Lower leg skin (tissue), 4 donors: Measurements from ENCODE around the gene ARNT2. TPM values are rescaled to one million over a fixed set of nuclear protein-coding genes. Genes with fewer than 3 reads are reported as not detected.

Experiments
- DNase-seq, 2 donors: peaks; one replicate each; pipeline ENCODE4 v3.0.0-alpha.2; 2019; ENCODE audit warnings: low spot score in 2 of 2
- H3K4me3 ChIP-seq: fragments of 200-600 bp; sonication (generic); 2 replicates; pipeline ENCODE4 v1.5.1; 2017; ENCODE audit warnings: mild to moderate bottlenecking, low read depth; ENCODE audit not compliant: poor library complexity, severe bottlenecking
- POLR2A ChIP-seq, 2 donors: fragments of 450-650 bp; IDR thresholded peaks; one replicate each; pipeline ENCODE4 v1.6.1; 2016 to 2017; ENCODE audit warnings: antibody characterized with exemption in 2 of 2, mild to moderate bottlenecking in 1 of 2, moderate library complexity in 1 of 2
- WGBS, 2 donors: methylation state at CpG; one replicate each; pipeline ENCODE4 v1.1.5; 2018; 5-methylcytosine and 5-hydroxymethylcytosine counted together
- intact Hi-C: fragments of 100-400 bp; cut with DNase I; formaldehyde crosslinking; loops from one replicate; pipeline ENCODE4 v1.15.0; 2023; ENCODE audit warnings: low total_unique reads
- total RNA-seq, 4 donors: library from RNA; depleted of rRNA; stranded (reverse); fragments of >200 nt; gene quantifications; one replicate each; pipeline ENCODE4 v1.1.0, GENCODE V29; 2016
- TF ChIP-seq, protein P1 (sequence below), 3 donors: fragments of 450-650 bp; IDR thresholded peaks; one replicate each; pipeline ENCODE4 v1.5.1; 2016; ENCODE audit warnings: antibody characterized with exemption in 3 of 3, mild to moderate bottlenecking in 3 of 3, moderate library complexity in 2 of 3

The ARNT2 gene
- total RNA-seq, 4 donors from 2014 or later = 1.7 to 8.7 (median 3.0) TPM

DNA sequence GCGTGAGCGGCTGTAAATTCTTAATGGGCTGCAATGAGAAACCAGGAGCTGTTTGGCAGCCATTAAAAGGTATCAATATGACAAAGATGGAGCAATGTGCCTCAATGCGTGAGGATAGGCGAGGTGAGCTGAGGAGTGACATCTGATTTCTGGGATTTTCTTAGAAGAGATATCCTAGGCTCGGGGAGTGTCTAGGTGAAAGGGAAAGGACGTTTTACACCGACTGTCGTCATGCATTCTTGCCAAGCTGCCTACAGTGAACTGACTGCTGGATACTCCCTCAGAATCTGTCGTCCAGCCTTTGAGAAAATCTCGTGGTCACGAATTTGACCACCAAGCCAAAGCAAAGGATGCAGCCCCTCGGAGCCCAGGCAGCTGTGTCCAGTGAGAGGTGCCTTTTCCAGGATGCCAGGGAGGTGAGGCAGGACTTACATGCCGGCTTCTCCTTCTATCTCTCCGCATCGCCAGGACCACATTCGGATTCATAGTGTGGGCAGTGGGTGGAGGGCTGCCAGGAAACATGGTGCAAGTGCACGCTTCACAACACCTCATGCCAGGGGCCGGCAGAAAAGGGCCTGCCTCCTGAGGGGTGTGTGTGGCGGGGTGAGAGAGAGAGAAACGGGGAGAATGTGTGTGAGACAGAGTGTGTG lies 210.7 kb downstream of the ARNT2 start:
- peak in 1 of 2 donors; percentile 81 for DNase-seq
- WGBS, 2 donors = 86 to 92% methylated on average over 20 of the region's 20 CpGs
- TF ChIP-seq, protein P1, sequence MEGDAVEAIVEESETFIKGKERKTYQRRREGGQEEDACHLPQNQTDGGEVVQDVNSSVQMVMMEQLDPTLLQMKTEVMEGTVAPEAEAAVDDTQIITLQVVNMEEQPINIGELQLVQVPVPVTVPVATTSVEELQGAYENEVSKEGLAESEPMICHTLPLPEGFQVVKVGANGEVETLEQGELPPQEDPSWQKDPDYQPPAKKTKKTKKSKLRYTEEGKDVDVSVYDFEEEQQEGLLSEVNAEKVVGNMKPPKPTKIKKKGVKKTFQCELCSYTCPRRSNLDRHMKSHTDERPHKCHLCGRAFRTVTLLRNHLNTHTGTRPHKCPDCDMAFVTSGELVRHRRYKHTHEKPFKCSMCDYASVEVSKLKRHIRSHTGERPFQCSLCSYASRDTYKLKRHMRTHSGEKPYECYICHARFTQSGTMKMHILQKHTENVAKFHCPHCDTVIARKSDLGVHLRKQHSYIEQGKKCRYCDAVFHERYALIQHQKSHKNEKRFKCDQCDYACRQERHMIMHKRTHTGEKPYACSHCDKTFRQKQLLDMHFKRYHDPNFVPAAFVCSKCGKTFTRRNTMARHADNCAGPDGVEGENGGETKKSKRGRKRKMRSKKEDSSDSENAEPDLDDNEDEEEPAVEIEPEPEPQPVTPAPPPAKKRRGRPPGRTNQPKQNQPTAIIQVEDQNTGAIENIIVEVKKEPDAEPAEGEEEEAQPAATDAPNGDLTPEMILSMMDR (IDR thresholded peaks at IDR 0.05) = no peak
- TF ChIP-seq POLR2A (IDR thresholded peaks at IDR 0.05) = no peak
- intact Hi-C loops = no loop called here
- no peak overlapping the region for H3K4me3 ChIP-seq

DNA sequence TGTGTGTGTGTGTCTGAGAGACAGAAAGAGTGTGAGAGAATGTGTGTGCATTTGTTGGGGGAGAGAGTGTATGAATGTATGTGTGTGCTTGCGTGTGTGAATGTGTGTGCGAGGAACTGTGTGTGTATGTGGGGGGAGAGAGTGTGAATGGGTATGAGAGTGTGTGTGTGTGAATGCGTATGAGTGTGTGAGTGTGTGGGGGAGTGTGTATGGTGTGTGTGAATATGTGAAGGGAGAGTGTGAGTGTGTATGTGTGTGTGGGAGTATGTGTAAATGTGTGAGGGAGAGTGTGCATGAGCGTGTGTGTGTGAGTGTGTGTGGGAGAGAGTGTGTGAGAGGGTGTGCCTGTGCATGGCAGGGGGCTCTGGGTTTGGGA lies 211.2 kb downstream of the ARNT2 start:
- intact Hi-C loops = no loop called here
- TF ChIP-seq POLR2A (IDR thresholded peaks at IDR 0.05) = no peak
- TF ChIP-seq, protein P1 (IDR thresholded peaks at IDR 0.05) = no peak
- no peak overlapping the region for H3K4me3 ChIP-seq
- WGBS, 2 donors = 89 to 92% methylated on average over 4 of the region's 4 CpGs
- DNase-seq = no peak

DNA sequence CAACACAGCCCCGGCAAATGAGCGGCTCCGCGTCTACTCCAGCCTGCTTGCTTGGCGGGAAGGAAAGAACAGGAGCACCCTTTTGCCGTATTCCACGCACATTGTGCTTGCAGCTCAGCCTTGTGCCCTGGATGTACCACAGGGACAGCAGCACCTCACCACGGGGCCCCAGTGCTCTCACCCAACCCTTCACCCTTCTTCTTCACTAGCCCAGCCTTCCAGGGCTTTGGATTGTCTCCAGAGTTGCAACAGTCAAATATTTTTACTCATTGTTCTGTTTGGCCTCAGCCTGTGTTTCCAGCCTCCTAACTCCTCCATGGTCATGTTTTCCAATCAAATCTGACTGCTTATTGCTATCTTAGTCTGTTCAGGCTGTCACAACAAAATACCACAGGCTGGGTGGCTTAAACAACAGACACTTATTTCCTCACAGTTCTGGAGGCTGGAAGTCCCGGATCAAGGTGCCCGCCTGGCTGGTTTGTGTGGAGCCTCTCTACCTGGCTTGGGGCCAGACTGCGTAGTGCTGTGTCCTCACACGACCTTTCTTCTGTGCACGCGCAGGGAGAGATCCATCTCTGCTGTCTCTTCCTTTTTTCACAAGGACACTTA lies 211.7 kb downstream of the ARNT2 start:
- peak; percentile 47 to 88 for DNase-seq
- H3K4me3 ChIP-seq = no peak overlapping the region
- 42 to 44% methylated on average over 14 of the region's 14 CpGs for WGBS, 2 donors
- no peak for TF ChIP-seq POLR2A (IDR thresholded peaks at IDR 0.05)
- TF ChIP-seq, protein P1 (IDR thresholded peaks at IDR 0.05) = no peak
- intact Hi-C loops = no loop called here

GRCh38 chr15:80618685-80619400 lies 214.7 kb downstream of the ARNT2 start:
- WGBS, 2 donors = 21 to 25% methylated on average over 7 of the region's 7 CpGs
- TF ChIP-seq, protein P1 (IDR thresholded peaks at IDR 0.05) = no peak
- TF ChIP-seq POLR2A (IDR thresholded peaks at IDR 0.05) = no peak
- DNase-seq = no peak
- no peak overlapping the region for H3K4me3 ChIP-seq
- intact Hi-C loops = no loop called here

- no peak overlapping the region for H3K4me3 ChIP-seq
- TF ChIP-seq, protein P1 (IDR thresholded peaks at IDR 0.05) = no peak
- TF ChIP-seq POLR2A (IDR thresholded peaks at IDR 0.05) = no peak
- intact Hi-C loops = loop anchor here (10.0 kb wide), 1 partner anchor 155 kb away; the partner anchor contains the start of gene CEMIP
- 45 to 55% methylated on average over 1 of the region's 1 CpG for WGBS, 2 donors
- no peak for DNase-seq
Measured at GRCh38 chr15:80619680-80620079, 215.5 kb downstream of the ARNT2 start.
